Measurements from ENCODE around the gene DCC. TPM values are rescaled to one million over a fixed set of nuclear protein-coding genes. Genes with fewer than 3 reads are reported as not detected.

DCC gene, protein sequence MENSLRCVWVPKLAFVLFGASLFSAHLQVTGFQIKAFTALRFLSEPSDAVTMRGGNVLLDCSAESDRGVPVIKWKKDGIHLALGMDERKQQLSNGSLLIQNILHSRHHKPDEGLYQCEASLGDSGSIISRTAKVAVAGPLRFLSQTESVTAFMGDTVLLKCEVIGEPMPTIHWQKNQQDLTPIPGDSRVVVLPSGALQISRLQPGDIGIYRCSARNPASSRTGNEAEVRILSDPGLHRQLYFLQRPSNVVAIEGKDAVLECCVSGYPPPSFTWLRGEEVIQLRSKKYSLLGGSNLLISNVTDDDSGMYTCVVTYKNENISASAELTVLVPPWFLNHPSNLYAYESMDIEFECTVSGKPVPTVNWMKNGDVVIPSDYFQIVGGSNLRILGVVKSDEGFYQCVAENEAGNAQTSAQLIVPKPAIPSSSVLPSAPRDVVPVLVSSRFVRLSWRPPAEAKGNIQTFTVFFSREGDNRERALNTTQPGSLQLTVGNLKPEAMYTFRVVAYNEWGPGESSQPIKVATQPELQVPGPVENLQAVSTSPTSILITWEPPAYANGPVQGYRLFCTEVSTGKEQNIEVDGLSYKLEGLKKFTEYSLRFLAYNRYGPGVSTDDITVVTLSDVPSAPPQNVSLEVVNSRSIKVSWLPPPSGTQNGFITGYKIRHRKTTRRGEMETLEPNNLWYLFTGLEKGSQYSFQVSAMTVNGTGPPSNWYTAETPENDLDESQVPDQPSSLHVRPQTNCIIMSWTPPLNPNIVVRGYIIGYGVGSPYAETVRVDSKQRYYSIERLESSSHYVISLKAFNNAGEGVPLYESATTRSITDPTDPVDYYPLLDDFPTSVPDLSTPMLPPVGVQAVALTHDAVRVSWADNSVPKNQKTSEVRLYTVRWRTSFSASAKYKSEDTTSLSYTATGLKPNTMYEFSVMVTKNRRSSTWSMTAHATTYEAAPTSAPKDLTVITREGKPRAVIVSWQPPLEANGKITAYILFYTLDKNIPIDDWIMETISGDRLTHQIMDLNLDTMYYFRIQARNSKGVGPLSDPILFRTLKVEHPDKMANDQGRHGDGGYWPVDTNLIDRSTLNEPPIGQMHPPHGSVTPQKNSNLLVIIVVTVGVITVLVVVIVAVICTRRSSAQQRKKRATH (N-terminal part only)
- total RNA-seq: under 0.01 TPM in 1 of 2 replicates, not detected in the other

DNA sequence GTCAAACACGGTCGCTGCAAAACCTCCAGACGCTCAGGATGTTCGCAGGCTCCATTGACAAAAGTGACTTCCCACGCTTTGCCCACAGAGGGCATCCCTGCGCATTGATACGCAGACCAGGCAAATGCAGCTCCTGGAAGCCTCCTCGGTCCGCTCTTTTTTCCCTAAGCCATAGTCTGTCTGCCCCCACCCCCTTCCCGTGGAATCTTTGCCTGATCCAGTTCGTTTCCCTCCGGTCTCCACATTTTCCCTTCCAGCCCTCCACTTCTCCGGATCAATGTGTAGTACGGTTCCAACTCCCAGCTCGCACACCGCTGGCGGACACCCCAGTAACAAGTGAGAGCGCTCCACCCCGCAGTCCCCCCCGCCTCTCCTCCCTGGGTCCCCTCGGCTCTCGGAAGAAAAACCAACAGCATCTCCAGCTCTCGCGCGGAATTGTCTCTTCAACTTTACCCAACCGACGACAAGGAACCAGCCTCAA, at the start of gene DCC:
TSS of gene DCC (plus strand) at position 307 of the 481 bp plus-strand sequence. CDS start 591 bp downstream, outside the sequence.

Small RNAs within 50 kb of the gene (small RNA-seq; reads per million reads assigned to genes)
- not detected for gene AC011155.1
- not detected for gene MIR4528
